ENCODE measurements around the gene MYO9A.
"Not testable (repeated sequence)": the region's sequence is repeated elsewhere in the genome, so short reads cannot be mapped to it uniquely, and the experiment has no call there.

The MYO9A gene

DNA sequence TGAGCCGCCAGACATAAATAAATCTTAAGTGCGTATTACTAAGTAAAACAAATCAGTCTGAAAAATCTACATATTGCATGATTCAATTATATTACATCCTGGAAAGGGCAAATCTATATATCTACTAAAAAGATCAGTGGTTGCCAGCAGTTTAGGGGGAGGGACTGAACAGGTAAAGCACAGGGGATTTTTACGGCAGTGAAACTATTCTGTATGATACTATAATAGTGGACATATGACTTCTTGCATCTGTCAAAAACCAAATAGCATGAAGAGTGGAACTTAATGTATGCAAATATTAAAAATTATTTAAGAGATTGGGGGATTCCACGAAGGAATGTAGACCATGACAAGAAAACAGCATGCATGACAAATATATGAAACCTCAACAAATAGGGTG lies 111.6 kb downstream of the MYO9A start:
- Mint-ChIP-seq H3K27ac (peak overlapping the region in 2 of 3 experiments; percentile 32 to 49), H3K4me1 (peaks cover 6% of the 10 kb centered on the region), H3K4me3 (no peak overlapping the region), H3K36me3 (ENCODE audit: low read depth) (peaks cover 37% of the 10 kb centered on the region), H3K27me3 (ENCODE audit: low read depth) (no peaks in the 10 kb centered on the region), H3K9me3 (no peaks in the 10 kb centered on the region)
- TF ChIP-seq, protein P1, sequence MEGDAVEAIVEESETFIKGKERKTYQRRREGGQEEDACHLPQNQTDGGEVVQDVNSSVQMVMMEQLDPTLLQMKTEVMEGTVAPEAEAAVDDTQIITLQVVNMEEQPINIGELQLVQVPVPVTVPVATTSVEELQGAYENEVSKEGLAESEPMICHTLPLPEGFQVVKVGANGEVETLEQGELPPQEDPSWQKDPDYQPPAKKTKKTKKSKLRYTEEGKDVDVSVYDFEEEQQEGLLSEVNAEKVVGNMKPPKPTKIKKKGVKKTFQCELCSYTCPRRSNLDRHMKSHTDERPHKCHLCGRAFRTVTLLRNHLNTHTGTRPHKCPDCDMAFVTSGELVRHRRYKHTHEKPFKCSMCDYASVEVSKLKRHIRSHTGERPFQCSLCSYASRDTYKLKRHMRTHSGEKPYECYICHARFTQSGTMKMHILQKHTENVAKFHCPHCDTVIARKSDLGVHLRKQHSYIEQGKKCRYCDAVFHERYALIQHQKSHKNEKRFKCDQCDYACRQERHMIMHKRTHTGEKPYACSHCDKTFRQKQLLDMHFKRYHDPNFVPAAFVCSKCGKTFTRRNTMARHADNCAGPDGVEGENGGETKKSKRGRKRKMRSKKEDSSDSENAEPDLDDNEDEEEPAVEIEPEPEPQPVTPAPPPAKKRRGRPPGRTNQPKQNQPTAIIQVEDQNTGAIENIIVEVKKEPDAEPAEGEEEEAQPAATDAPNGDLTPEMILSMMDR (IDR thresholded peaks at IDR 0.05; ENCODE audit: unreplicated experiment in 3 of 3) = no peak

DNA sequence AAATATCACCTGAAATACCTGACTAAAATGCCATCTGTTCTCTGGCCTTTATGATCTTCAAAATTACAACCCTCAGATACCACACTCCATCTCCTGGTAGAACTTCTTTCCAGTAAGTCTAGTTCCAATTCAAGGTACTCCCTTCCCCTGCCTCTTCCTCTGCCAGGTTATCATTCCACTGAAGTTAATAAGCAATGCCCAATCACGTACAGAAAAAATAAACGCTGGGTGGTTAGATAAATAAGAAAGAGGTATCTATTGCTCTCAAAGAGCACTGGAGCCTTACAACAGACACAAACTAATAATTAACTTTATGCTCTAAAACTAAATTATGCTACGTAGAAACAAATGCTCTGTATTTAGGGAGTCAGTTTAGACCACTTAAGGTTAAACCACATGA lies 112.5 kb downstream of the MYO9A start:
- TF ChIP-seq, protein P1 (IDR thresholded peaks at IDR 0.05; ENCODE audit: unreplicated experiment in 3 of 3) = no peak
- Mint-ChIP-seq H3K4me3 (no peak overlapping the region), H3K36me3 (ENCODE audit: low read depth) (peaks cover 37% of the 10 kb centered on the region), H3K27me3 (ENCODE audit: low read depth) (no peaks in the 10 kb centered on the region), H3K27ac (peak overlapping the region; percentile 42 to 91 (median 49)), H3K9me3 (no peaks in the 10 kb centered on the region), H3K4me1 (peaks cover 6% of the 10 kb centered on the region)

DNA sequence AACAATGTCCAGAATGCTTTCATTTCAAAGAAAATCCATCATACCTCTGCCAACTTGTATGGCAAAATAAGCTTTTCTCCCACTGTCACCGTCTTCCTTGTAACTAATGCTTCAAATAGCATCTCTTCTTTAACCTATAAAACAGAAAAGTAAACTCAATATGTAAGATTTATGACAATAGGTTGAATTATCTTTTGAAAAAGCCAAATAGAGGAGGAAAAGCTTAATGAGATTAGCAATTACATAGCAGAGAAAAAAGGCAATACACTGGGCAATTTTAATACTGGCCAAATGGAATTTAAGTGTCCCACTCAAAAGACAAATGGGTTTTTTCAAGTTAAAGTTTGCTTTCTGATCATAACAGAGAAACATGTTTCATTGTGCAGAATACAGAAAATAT lies 118.1 kb downstream of the MYO9A start:
- H3K9me3 Mint-ChIP-seq = no peaks in the 10 kb centered on the region
- peaks cover 40% of the 10 kb centered on the region for H3K36me3 Mint-ChIP-seq (ENCODE audit: low read depth)
- no peak overlapping the region for H3K4me3 Mint-ChIP-seq
- TF ChIP-seq, protein P1 (IDR thresholded peaks at IDR 0.05; ENCODE audit: unreplicated experiment in 3 of 3) = no peak
- no peaks in the 10 kb centered on the region for H3K27me3 Mint-ChIP-seq (ENCODE audit: low read depth)
- H3K27ac Mint-ChIP-seq = no peak overlapping the region
- no peaks in the 10 kb centered on the region for H3K4me1 Mint-ChIP-seq

DNA sequence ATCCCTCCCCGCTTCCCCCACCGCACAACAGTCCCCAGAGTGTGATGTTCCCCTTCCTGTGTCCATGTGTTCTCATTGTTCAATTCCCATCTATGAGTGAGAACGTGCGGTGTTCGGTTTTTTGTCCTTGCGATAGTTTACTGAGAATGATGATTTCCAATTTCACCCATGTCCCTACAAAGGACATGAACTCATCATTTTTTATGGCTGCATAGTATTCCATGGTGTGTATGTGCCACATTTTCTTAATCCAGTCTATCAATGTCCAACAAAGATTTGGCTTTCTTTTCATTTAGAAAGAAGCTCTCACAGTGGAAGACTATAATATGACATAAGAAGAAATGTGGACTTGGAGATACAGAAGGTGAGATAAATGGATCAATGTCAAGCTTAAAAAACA lies 119.2 kb downstream of the MYO9A start:
- not testable (repeated sequence) for H3K4me1 Mint-ChIP-seq; H3K4me3 Mint-ChIP-seq; H3K27me3 Mint-ChIP-seq (ENCODE audit: low read depth); H3K9me3 Mint-ChIP-seq; H3K27ac Mint-ChIP-seq
- peaks cover 38% of the 10 kb centered on the region for H3K36me3 Mint-ChIP-seq (ENCODE audit: low read depth)

DNA sequence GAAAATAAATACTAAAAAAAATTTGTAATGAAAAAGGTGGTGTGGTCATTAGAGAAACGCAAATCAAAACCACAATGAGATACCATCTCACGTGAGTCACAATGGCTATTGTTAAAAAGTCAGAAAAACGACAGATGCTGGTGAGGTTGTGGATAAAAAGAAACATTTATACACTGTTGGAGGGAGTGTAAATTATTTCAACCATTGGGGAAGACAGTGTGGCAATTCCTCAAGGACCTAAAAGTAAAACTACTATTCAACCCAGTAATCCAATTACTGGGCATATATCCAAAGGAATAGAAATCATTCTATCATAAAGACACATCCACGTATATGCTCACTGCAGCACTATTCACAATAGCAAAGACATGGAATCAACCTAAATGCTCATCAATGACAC lies 120.3 kb downstream of the MYO9A start:
- Mint-ChIP-seq H3K4me1 (no peaks in the 10 kb centered on the region), H3K4me3 (no peak overlapping the region), H3K27ac (no peak overlapping the region), H3K9me3 (no peaks in the 10 kb centered on the region), H3K27me3 (ENCODE audit: low read depth) (no peaks in the 10 kb centered on the region), H3K36me3 (ENCODE audit: low read depth) (peaks cover 35% of the 10 kb centered on the region)
- TF ChIP-seq, protein P1 (IDR thresholded peaks at IDR 0.05; ENCODE audit: unreplicated experiment in 3 of 3) = no peak

DNA sequence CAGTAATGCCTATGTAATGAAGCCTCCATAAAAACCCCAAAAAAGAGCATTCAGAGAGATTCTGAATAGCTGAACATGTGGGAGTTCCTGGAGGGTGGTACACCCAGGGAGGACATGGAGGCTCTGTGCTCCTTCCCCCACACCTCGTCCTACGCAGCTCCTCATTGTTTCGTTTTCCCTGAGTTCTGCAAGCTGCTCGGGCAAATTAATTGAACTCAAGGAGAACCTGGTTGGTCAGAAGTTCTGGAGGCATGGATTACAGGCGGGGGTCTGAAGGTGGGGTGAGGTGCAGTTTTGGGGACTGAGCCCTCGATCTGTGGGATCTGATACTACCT lies 142.2 kb downstream of the MYO9A start:
- H3K36me3 Mint-ChIP-seq (ENCODE audit: low read depth) = peaks cover 28% of the 10 kb centered on the region
- no peak overlapping the region for H3K4me3 Mint-ChIP-seq
- peak overlapping the region in 1 of 3 experiments; percentile 41 for H3K27ac Mint-ChIP-seq
- no peaks in the 10 kb centered on the region for H3K9me3 Mint-ChIP-seq
- TF ChIP-seq, protein P1 (IDR thresholded peaks at IDR 0.05; ENCODE audit: unreplicated experiment in 3 of 3) = no peak
- no peaks in the 10 kb centered on the region for H3K27me3 Mint-ChIP-seq (ENCODE audit: low read depth)
- H3K4me1 Mint-ChIP-seq = no peaks in the 10 kb centered on the region

Data from nephron (organoid).